Fibroblast of skin of left biceps (primary cell): ENCODE results near the gene CHD6.

Experiments
- DNase-seq, 2 experiments: peaks; one replicate each; pipeline ENCODE4 v3.0.0-alpha.2; 2013; ENCODE audit warnings: low read depth in 2 of 2

Gene CHD6

DNA sequence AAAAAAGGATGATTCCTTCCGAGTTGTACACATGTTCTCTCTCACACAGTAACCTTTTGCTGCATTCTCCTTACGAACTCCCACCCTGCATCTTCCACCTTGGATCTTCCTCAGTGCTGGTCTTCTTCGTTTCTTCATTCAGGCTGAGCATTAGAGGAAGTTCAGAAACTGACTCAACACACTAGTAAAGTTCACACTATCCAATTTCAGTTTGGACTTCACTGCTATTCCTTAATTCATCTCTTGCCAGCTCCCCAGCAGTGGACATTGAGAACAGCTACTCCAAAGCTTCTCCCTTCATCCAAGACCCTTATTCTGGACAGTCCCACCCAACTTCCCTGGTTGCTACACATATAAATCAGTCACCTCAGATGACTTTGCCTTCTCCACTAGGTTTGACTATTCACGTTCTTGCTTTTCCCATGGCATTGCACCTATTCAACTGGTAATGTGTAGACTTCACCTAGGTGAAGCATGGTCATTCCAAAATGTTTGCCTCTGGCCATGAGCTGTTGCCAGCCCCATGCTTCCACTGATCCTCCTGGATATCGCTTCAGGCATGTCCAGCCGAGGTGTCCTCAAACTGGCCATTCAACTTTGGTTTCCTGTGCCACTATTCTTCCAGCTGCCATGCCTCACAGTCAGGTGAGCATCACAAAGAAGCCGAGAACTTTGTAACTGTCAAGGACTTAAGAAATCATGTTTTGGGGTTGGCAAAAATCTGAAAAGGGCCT lies 147.6 kb downstream of the CHD6 start:
- no peak for DNase-seq

- no peak for DNase-seq
Observed at GRCh38 chr20:41469868-41470267, 148.3 kb downstream of the CHD6 start.

DNA sequence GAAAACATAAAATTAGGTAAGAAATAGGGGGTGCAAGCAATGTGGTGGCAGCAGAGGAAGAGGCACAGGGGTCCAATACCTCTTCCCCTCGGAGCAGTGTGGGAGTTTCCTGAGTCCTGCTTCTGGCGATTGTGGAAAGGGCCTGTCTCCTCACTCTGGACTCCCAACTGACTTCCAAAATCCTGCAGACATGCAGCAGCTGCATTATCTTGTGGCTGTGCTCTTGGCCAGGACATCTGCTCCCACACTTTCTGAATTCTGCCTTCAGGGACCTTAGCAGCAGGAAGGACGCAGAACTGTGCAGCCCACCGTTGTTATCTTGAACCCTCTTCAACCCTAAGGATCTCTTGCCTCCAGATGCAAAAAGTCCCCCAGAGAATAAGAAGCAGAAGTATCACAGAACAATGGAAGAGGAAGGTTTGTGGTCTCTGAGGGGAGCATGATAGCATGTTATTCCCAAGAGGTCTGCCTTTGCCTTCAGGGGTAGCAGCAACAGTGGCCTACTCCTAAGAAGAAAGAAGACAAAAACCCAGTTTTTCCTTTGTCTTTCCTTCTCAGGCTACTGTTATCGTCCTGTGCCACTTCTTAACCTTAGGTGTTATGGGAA lies 149.1 kb downstream of the CHD6 start:
- DNase-seq: no peak

DNA sequence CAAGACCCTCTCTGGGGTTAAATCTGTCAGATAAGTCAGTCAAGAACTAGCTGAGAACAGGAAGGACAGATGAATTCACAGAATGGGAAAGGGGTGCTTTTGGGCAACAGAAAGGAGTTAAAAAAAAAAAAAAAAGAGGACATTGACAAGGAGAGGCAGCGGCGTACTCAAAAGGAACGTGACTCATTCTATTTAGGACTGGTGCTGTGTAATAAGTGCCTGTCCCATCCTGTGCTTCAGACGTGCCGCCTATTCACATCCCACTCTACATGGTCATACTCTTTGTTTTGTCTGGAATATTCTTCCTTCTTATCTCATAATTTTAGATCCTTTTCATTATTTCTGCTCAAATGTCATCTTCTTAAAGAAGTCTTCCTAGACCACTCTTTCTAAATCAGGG lies 150.5 kb downstream of the CHD6 start:
- no peak for DNase-seq

- no peak for DNase-seq
Observed at GRCh38 chr20:41467220-41467619, 151.0 kb downstream of the CHD6 start.

DNA sequence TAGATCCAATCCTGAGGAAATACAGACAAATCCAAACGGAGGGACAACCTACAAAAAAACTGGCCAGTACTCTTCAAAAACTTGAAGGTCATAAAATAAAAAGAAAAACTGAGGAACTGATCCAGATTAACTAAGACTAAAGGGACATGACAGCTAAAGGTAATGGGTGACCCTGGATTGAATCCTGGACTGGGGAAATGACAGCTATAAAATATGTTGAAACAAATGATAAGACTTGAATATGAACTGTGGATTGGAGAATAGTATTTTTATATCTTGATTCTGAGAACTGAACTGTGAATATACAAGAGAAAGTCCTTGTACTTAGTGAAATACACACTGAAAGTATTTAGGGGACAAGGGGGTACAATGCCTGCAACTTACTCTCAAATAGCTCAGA lies 154.6 kb downstream of the CHD6 start:
- DNase-seq: no peak

DNA sequence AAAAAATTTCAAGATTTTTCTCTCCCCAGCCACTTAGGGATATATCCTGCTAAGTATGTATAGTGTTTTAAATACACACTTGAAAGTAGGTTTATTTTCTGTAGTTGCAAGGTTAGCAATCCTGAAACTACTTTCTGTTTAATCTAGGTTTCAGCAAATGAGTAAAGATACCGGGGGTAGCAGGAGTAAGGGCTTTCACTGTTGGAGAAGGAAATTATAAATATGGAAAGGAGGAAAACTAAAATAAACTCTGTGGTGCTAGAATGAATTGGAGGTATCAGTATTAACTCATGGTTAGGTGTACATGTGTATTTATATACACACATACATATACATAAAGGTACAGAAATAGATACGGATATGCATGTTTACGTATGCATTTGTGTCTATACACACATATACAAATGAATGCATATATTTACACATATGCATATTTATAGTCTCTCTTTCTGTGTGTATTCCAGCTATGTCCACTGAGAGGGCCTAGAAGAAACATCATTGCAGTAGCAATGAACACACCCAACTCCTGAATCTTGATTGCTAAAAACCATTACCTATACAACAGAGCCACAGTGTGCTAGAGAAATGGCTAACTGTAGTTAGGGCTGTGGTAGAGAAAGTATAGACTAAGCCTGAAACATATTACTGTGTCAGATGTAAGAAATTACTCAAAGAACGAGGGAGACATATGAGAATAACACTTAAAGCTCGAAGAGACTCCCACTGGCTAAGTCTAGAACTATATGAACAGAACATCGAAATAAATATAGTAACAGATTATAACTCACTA lies 155.6 kb downstream of the CHD6 start:
- DNase-seq: no peak

- no peak for DNase-seq
Observed at GRCh38 chr20:41458761-41459160, 159.4 kb downstream of the CHD6 start.

DNA sequence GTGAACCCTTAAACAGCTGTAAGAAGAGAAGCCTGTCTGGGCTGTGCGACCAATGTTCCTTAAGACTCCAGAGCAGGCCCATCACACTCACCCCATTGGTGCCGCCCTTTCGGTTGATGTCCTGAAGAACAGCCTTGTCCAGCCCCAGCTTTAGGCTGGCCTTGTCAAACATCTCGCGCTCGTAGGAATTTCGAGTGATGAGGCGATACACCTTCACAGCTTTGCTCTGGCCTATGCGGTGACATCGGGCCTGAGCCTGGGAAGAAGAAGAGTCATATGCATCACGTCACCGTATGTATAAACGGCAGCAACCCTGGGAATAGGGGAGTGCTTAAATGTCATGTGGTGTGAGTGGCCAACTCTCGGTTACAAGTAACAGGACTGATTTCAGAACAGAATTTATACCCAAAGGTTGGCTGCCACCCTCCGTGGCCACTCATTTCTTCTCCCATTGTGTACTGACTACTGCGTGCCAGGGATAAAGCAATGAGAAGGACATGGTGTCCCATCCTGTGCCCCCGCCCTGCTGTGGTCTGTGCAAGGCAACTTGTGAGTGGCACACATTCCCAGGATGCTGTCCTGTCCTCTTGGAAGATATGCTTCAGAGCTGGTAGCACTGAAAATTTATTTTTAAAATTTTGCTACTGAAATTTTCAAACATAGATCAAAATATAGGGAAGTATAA lies 160.9 kb downstream of the CHD6 start:
- no peak for DNase-seq

DNA sequence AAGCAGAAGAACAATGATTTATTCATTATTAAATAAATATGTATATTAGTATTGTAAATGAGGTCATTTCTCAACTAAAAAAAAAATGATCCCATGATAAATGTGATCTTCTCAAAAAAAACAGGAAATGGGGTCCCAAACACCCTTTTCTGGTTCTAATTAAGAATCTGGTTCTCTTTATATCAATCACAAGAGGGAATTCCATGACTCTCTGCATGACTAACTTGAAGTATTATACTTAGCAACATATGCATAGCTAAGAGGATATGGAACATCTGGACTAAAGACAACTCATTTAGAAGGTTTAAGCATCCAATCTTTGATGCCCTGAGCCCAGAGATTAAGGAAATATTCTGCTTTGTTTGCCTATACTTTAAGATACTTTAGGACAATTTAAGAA lies 161.8 kb downstream of the CHD6 start:
- DNase-seq: peak; percentile 68 to 69

DNA sequence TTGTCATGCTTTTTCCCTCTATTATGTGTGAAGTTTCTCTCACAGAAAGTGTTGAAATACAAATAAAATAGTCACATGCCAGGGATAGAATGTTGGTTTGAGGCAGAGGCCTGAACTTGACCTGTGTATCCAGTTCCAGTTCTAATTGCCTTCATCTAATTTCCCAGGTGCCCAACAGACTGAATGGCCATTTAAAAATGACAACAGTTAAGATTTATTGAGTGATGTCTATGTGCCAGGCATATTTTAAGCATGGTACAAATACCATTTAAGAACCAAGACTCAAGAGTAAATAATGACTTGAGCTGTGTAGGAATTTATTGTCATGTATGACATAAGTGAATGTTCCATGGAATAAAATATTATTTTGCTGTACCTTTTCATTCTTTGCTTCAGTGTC lies 163.9 kb downstream of the CHD6 start:
- DNase-seq: no peak

DNA sequence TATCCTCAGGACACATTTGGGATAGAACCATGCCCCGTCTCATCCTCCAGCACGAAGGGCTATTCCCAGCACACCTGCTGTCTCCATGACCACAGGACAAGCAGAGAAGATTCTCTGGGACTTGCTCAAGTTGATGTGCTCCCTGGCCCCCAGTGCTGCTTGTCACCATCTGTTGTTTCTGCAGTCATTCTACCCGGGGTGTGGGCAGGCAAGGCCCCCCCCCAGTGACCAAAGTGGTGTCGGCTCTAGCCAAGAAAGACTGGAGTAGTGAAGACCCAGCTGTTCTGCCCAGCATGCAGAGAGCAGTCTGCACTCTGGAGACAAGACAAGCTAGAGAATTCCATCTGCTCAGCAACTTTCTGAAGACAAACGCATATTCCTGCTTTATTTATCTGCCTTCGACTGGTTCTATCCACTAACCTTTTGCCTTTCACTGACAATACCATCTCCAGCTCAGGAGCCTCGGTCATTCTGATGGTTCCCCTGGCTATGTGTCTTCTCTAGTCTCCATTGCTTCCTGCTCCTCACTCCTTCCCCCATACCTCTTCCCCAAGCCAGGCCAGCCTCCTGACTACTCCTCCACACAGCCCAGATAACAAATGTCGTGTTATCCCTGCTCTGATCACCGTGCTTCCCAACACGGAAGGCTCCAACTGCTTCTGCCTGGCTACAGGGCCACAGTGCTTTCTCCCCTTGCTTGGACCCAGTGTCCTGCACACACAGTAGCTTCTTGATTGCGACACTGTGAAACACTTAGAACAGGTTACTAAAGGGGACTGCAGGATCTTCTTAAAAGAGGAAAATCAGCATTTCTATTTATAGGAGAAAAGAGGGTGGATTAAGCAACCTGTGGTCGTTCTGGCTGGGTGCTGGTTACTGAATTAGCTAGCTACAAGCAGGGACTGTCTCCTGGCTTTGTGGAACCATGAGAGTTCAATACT lies 164.9 kb downstream of the CHD6 start:
- DNase-seq: no peak

DNA sequence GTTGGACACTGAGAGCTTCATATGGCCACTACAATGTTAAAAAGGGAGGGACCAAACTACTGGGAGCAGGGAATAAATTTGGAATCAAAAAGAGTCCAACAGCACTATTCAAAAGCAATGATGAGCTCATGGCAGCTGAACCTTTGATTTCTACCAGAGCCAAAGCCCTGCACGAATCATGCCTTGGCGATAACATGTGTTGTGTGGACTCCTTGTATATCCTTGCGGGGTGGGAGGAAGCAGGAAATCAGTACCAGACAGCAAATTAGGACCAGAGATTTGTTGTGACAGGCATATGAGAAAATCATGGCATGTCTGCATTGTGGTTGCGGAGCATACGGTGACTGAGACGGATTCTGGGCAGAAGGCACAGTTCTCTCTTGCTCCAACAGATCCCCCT lies 166.0 kb downstream of the CHD6 start:
- peak in 1 of 2 experiments; percentile 9 for DNase-seq

- no peak for DNase-seq
Observed at GRCh38 chr20:41447006-41447405, 171.2 kb downstream of the CHD6 start.

DNA sequence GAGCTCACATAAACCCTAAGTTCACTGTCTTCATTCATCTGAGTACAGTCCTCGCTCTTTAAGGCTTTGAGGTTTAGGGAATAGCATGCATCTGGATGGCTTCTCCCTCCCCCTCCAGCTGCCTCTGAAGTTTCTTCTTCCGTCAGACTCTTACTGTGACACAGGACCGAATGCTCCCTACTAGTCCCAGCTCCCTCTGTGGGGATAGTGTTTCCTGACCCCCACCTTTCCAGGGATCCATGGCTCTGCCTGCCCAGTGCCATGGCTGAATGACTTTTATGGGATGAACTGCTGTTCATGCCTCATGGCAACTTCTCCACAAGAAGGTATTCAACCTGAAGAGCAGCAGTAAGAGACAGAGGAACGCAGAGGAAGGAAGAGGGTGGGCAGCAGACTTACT lies 171.7 kb downstream of the CHD6 start:
- DNase-seq: no peak

DNA sequence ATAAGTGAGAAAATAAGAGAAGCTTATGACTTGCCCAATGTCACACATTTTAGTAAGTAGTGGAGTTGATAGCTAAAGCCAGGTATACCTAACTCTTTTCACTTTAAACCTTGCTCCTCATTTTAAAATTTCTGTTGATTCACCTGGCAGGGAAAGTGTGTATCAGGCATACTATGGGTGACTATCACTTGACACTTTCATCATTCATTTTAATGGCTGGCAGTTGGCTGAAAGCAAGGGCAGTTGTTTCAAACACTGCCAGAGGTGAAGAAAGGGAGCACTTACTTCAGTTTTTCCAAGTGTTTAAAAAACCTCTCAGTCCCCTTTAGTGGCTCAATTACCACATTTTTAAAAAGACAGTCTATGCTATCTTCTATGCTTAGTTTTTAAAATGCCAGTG lies 173.4 kb downstream of the CHD6 start:
- DNase-seq: no peak

- DNase-seq: no peak
Observed at GRCh38 chr20:41443691-41444090, 174.5 kb downstream of the CHD6 start.

- no peak for DNase-seq
Observed at GRCh38 chr20:41440882-41441281, 177.3 kb downstream of the CHD6 start.

DNA sequence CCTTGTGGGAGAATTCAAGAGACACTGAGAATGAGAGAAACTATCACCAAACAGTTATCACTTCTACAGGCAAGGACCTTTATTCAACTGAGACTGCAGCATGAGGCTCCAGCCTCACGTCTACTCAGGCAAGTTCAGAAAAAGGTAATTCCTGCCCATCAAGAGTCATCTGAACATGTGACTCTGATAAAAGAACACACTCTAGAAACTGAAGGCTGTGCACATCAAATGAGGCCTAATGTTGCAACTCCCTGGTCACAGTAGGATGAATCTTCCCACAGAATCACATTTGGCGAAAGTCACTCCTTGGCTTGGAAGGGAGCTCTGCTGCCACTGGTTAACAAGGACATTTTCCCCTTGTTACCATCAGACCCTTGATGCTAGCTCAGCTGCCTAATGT lies 180.3 kb downstream of the CHD6 start:
- no peak for DNase-seq

DNA sequence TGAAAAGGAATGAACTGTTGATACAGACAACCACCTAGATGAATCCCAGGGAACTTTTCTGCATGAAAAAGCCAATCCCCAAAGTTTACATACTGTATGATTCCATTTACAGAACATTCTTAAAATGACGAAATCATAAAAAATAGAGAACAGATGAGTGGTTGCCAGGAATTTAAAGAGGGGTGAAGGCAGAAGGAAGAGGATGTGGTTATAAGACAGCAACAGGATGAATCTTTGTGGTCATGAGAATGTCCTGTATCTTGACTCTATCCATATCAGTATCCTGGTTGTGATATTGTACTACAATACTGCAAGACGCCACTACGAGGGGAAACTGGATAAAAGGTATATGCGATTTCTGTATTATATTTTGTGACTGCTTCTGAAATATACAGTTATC lies 181.5 kb downstream of the CHD6 start:
- DNase-seq: peak; percentile 72 to 79

DNA sequence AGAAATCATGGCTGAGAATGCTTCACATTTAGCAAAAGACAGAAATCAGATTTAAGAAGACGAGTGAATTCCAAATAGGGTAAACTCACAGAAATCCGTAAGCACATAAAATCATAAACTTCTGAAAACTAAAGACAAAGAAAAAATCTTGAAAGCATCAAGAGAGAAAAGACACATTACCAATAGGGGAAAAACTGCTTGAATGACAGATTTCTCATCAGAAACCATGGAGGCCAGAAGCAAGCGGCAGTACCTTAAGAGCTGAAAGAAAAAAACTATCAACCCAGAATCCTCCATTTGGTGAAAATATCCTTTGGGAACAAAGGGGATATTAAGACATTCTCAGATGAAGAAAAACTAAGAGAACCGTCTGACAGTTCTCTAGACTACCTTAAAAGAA lies 185.0 kb downstream of the CHD6 start:
- no peak for DNase-seq
